Pancreas (tissue), 10 donors: ENCODE measurements around the gene SRSF1. TPM values are rescaled to one million over a fixed set of nuclear protein-coding genes. Genes with fewer than 3 reads are reported as not detected.
A peak's percentile ranks its signal among the peaks of the same experiment; 100 is the strongest.

Experiments used
- ATAC-seq, 4 donors: fragments of 200-7000 bp; cut with Tn5 transposase; one replicate each; pipeline versions ENCODE4 v1.8.0 to v1.9.1; 2020; ENCODE audit warnings: mild to moderate bottlenecking in 4 of 4, moderate library complexity in 4 of 4
- DNase-seq, 6 donors: peaks; one replicate each; pipeline ENCODE4 v3.0.0-alpha.2; 2020
- FAIRE-seq: peaks from 2 replicates; lab custom pipeline; 2012; peaks lifted over from hg19 to GRCh38; lab: Jason Lieb, UNC
- H3K27ac ChIP-seq, 4 donors: fragments of 200-600 bp; sonication (generic); 1 replicate in 3 of 4; 2 replicates in 1 of 4; pipeline versions ENCODE4 v1.5.0 to v1.8.0; 2020
- H3K27me3 ChIP-seq, 4 donors: fragments of 200-600 bp; one replicate each; pipeline ENCODE4 v1.8.0; 2021
- H3K36me3 ChIP-seq, 3 donors: fragments of 200-600 bp; sonication (generic) in 1 of 3; one replicate each; pipeline versions ENCODE4 v1.5.0 to v1.8.0; 2020 to 2021
- H3K4me1 ChIP-seq, 3 donors: fragments of 200-600 bp; one replicate each; pipeline ENCODE4 v1.8.0; 2021
- H3K4me3 ChIP-seq, 4 donors: fragments of 200-600 bp; sonication (generic) in 2 of 4; one replicate each; pipeline versions ENCODE4 v1.5.0 to v1.8.0; 2020 to 2021
- H3K9me3 ChIP-seq, 4 donors: fragments of 200-600 bp; one replicate each; pipeline ENCODE4 v1.8.0; 2021
- CTCF ChIP-seq, 4 donors: fragments of 200-600 bp; sonication (generic) in 3 of 4; IDR thresholded peaks; one replicate each; pipeline versions ENCODE4 v1.5.0 to v1.8.0; 2021; ENCODE audit warnings: antibody characterized with exemption in 4 of 4
- WGBS, 2 donors: extraction: QIAGEN DNeasy Blood & Tissue Kit; methylation state at CpG; one replicate each; pipeline ENCODE4 v1.1.7; 2013; 5-methylcytosine and 5-hydroxymethylcytosine counted together
- intact Hi-C, 3 donors: fragments of 100-400 bp; cut with DNase I; formaldehyde crosslinking; loops; one replicate each; pipeline versions ENCODE4 v1.11.1 to v1.14.2; 2022
- polyA plus RNA-seq, 2 donors: library from polyadenylated mRNA; stranded (reverse); fragments of 200-250 nt; gene quantifications; one replicate each; pipeline ENCODE4 v1.2.3, GENCODE V29; 2013
- total RNA-seq, 6 donors: library from RNA; stranded (reverse); fragmentation: NEBNext Ultra II Directional in 4 of 6; extraction: Animal tissue kit (Norgen Biotek cat#: 25700) in 4 of 6; gene quantifications; one replicate each; pipeline versions ENCODE4 v1.2.1 to v1.2.4, GENCODE V29; 2021 to 2023
- donor health status: healthy with polysubstance abuse.
- donor health status: DM: no; HTN: no; CAD: no; lungs with moderate emphysema.
- donor health status: DM: no; HTN: no; CAD: no.
- donor health status: control.
- donor health status: control.
- donor health status: Bipolar disorder and iron deficiency.
- donor health status: DM: yes; HTN: yes; CAD: no.
- donor health status: DM: no; HTN: no; CAD: no.
- donor health status: DM: no; HTN: no; CAD: no.
- donor health status: DM: yes; HTN: yes; CAD: no.

Gene SRSF1
- total and polyA plus RNA-seq, 8 donors, result 37.5 to 95.2 (median 67.2) TPM

GRCh38 chr17:57986841-57987580 is 20.0 kb downstream of the SRSF1 start:
- intact Hi-C loops, result no loop called here
- Histone ChIP-seq H3K4me1 (peaks cover 24 to 58% (median 32%) of the 10 kb centered on the region in 3 donors), H3K36me3 (no peaks in the 10 kb centered on the region), H3K4me3 (peak overlapping the region; percentile 65 to 86 (median 74)), H3K9me3 (no peaks in the 10 kb centered on the region), H3K27ac (peak overlapping the region; percentile 85 to 96 (median 95)), H3K27me3 (no peaks in the 10 kb centered on the region)
- DNase-seq (peak; percentile 51 to 81 (median 60)), FAIRE-seq (no peak), ATAC-seq (peak; percentile 42 to 76 (median 62))
- TF ChIP-seq CTCF (IDR thresholded peaks at IDR 0.05), result no peak
- 0% methylated on average over 38 of the region's 38 CpGs for WGBS, 2 donors

- no peak for TF ChIP-seq CTCF (IDR thresholded peaks at IDR 0.05)
- no peak for ATAC-seq
- no peak for FAIRE-seq
- H3K36me3 ChIP-seq, result peaks cover 0 to 13% (median 0%) of the 10 kb centered on the region in 3 donors
- no peak for DNase-seq
- intact Hi-C loops, result no loop called here
- 9 to 21% methylated on average over 1 of the region's 1 CpG for WGBS, 2 donors
- peak overlapping the region in 1 of 4 donors; percentile 96 for H3K27ac ChIP-seq
- H3K9me3 ChIP-seq, result no peaks in the 10 kb centered on the region
- H3K27me3 ChIP-seq, result no peaks in the 10 kb centered on the region
- peaks cover 32 to 64% (median 32%) of the 10 kb centered on the region in 3 donors for H3K4me1 ChIP-seq
- no peak overlapping the region for H3K4me3 ChIP-seq
These were observed 21.4 kb downstream of the SRSF1 start for GRCh38 chr17:57985675-57985974.

- H3K36me3 ChIP-seq, result peaks cover 0 to 17% (median 0%) of the 10 kb centered on the region in 3 donors
- DNase-seq (no peak), FAIRE-seq (no peak), ATAC-seq (no peak)
- intact Hi-C loops, result no loop called here
- no peaks in the 10 kb centered on the region for H3K9me3 ChIP-seq
- WGBS, 2 donors, result 43 to 44% methylated on average over 4 of the region's 4 CpGs
- H3K27me3 ChIP-seq, result no peaks in the 10 kb centered on the region
- peak overlapping the region in 1 of 4 donors; percentile 17 for H3K27ac ChIP-seq
- peaks cover 32 to 62% (median 32%) of the 10 kb centered on the region in 3 donors for H3K4me1 ChIP-seq
- no peak for TF ChIP-seq CTCF (IDR thresholded peaks at IDR 0.05)
- no peak overlapping the region for H3K4me3 ChIP-seq
These were observed 21.9 kb downstream of the SRSF1 start for GRCh38 chr17:57984936-57985674.

- Histone ChIP-seq H3K36me3 (peaks cover 0 to 23% (median 0%) of the 10 kb centered on the region in 3 donors), H3K27ac (no peak overlapping the region), H3K9me3 (no peaks in the 10 kb centered on the region), H3K27me3 (no peaks in the 10 kb centered on the region), H3K4me1 (peaks cover 32 to 54% (median 32%) of the 10 kb centered on the region in 3 donors), H3K4me3 (no peak overlapping the region)
- FAIRE-seq, result no peak
- no peak for ATAC-seq
- intact Hi-C loops, result no loop called here
- no peak for DNase-seq
- 43 to 48% methylated on average over 4 of the region's 4 CpGs for WGBS, 2 donors
- TF ChIP-seq CTCF (IDR thresholded peaks at IDR 0.05), result no peak
These were observed 22.7 kb downstream of the SRSF1 start for GRCh38 chr17:57984261-57984890.
